Stimulated activated effector memory CD8-positive, alpha-beta T cell treated with anti-CD3 and anti-CD28 coated beads, Interleukin-12 subunit alpha, Interleukin-12 subunit beta, amount 100 ng/mL, for 72 hours (primary cell): ENCODE results near the gene MARS1.
"Not testable (repeated sequence)": the region's sequence is repeated elsewhere in the genome, so short reads cannot be mapped to it uniquely, and the experiment has no call there.

Source experiments
- ATAC-seq: fragments of 150-1000 bp; cut with Tn5 transposase; 2 replicates; pipeline ENCODE4 v1.10.0; 2021
- DNase-seq, 2 donors: peaks; one replicate each; pipeline ENCODE4 v3.0.0; 2021 to 2022; ENCODE audit warnings: low spot score in 2 of 2
- H3K27ac Mint-ChIP-seq: one replicate; pipeline ENCODE4 v1.8.0; 2022; ENCODE audit warnings: mild to moderate bottlenecking, mixed read lengths
- H3K36me3 Mint-ChIP-seq: one replicate; pipeline ENCODE4 v1.8.0; 2022; ENCODE audit warnings: mild to moderate bottlenecking, mixed read lengths
- H3K4me1 Mint-ChIP-seq: one replicate; pipeline ENCODE4 v1.8.0; 2022; ENCODE audit warnings: mixed read lengths
- H3K4me3 Mint-ChIP-seq: one replicate; pipeline ENCODE4 v1.8.0; 2022; ENCODE audit warnings: mild to moderate bottlenecking, mixed read lengths
- H3K9me3 Mint-ChIP-seq: one replicate; pipeline ENCODE4 v1.8.0; 2022; ENCODE audit warnings: mixed read lengths

MARS1 gene

DNA sequence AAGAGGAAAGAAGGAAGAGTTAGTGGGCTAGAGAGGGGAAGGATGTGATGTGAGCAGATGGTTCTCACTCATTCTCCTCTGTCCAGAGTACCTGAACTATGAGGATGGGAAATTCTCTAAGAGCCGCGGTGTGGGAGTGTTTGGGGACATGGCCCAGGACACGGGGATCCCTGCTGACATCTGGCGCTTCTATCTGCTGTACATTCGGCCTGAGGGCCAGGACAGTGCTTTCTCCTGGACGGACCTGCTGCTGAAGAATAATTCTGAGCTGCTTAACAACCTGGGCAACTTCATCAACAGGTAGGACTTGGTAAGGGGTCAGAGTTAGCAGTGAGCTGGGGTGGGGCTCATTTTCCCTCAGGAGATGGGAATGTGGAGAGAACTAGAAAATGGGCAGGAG lies 24.8 kb downstream of the MARS1 start:
- Mint-ChIP-seq H3K4me1 (peaks cover 21% of the 10 kb centered on the region), H3K36me3 (peaks cover 100% of the 10 kb centered on the region), H3K4me3 (no peak overlapping the region), H3K9me3 (no peaks in the 10 kb centered on the region), H3K27ac (peak overlapping the region; percentile 78)
- DNase-seq (no peak), ATAC-seq (no peak)

DNA sequence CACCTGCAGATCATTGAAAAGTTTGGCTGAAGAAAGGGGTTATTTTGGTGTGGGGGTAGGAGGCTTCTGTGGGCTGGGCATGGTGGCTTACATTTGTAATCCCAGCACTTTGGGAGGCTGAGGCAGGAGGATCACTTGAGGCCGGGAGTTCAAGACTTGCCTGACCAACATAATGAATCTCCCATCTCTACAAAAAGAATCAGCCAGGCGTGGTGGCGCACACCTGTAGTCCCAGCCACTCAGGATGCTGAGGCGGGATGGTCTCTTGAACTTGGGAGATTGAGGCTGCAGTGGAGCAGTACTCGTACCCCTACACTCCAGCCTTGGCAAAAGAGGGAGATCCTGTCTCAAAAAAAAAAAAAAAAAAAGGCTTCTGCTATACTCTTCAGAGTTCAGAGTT lies 25.4 kb downstream of the MARS1 start:
- Mint-ChIP-seq H3K4me1 (peaks cover 27% of the 10 kb centered on the region), H3K36me3 (peaks cover 100% of the 10 kb centered on the region), H3K27ac (peak overlapping the region; percentile 78), H3K4me3 (no peak overlapping the region), H3K9me3 (no peaks in the 10 kb centered on the region)
- DNase-seq (no peak), ATAC-seq (no peak)

DNA sequence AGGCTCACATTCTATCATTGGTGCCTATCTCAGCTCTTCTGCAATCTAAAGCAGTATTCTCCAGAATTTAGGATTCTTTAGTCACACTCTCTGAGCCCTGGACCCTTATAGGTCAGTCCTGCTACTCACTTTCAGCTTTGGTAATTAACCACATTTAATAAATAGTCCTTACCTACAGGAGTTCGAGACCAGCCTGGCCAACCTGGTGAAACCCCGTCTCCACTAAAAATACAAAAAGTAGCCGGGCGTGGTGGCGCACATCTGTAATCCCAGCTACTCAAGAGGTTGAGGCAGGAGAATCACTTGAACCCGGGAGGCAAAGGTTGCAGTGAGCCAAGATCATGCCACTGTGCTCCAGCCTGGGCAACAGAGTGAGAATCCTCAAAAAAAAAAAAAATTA lies 25.8 kb downstream of the MARS1 start:
- ATAC-seq, H3K4me3 Mint-ChIP-seq, DNase-seq, H3K9me3 Mint-ChIP-seq: not testable (repeated sequence)
- peak overlapping the region; percentile 78 for H3K27ac Mint-ChIP-seq
- peaks cover 31% of the 10 kb centered on the region for H3K4me1 Mint-ChIP-seq
- peaks cover 100% of the 10 kb centered on the region for H3K36me3 Mint-ChIP-seq

DNA sequence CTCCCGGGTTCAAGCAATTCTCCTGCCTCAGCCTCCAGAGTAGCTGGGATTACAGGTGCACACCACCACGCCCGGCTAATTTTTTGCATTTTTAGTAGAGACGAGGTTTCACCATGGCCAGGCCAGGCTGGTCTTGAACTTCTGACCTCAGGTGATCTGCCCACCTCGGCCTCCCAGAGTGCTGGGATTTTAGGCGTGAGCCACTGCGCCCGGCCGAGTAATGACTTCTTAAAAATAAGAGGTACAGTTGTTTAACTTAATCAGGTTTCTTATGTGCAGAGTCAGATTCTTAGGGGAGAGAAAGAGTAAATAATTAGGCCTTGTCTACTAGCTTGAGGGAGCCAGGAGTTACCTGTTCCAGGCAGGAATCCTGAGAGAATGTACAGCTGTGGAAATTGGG lies 26.4 kb downstream of the MARS1 start:
- H3K9me3 Mint-ChIP-seq, ATAC-seq, H3K27ac Mint-ChIP-seq, H3K4me3 Mint-ChIP-seq, DNase-seq: not testable (repeated sequence)
- Mint-ChIP-seq H3K4me1 (peaks cover 37% of the 10 kb centered on the region), H3K36me3 (peaks cover 100% of the 10 kb centered on the region)

DNA sequence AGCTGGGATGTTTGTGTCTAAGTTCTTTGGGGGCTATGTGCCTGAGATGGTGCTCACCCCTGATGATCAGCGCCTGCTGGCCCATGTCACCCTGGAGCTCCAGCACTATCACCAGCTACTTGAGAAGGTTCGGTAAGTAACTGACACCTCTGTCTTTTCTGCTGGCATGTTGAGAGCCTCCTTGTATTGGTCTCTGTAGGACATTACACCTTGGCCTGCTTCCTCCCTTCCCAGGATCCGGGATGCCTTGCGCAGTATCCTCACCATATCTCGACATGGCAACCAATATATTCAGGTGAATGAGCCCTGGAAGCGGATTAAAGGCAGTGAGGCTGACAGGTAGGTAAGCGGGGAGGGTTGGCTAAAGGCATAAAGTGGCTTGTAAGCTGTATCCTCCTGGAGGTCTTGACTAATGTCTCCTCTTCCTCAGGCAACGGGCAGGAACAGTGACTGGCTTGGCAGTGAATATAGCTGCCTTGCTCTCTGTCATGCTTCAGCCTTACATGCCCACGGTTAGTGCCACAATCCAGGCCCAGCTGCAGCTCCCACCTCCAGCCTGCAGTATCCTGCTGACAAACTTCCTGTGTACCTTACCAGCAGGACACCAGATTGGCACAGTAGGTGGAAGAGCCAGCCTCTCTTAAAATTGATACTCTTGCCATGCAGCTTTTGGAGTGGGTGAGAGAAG lies 27.0 kb downstream of the MARS1 start:
- Mint-ChIP-seq H3K4me3 (no peak overlapping the region), H3K36me3 (peaks cover 100% of the 10 kb centered on the region), H3K4me1 (peaks cover 40% of the 10 kb centered on the region), H3K27ac (no peak overlapping the region), H3K9me3 (no peaks in the 10 kb centered on the region)
- DNase-seq (no peak), ATAC-seq (no peak)

DNA sequence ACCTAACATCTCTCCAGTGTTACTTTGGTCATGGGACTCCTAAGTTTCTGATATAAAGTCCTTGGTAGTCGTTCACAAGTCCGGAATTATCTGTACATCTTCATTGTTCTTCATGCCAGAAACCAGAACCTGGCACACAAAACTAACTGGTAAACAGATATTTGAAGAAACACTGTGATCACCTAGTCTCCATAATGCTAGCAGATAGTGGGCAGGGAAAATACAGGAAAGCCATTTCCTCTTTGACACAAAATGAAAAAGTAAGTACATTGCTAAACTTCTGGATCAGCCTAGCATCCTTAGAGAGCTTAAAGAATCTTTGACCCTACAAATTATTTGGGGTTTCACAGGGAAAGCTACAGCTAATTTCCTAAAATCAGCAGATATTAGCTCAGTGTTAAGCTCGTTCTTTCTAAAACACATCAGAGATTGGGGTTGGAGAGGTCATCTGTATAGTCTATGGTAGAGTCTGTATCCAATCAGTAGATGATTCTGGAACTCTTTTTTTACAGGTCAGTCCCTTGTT lies 27.6 kb downstream of the MARS1 start:
- peaks cover 44% of the 10 kb centered on the region for H3K4me1 Mint-ChIP-seq
- peaks cover 100% of the 10 kb centered on the region for H3K36me3 Mint-ChIP-seq
- no peak for DNase-seq
- H3K9me3 Mint-ChIP-seq = no peaks in the 10 kb centered on the region
- no peak for ATAC-seq
- no peak overlapping the region for H3K4me3 Mint-ChIP-seq
- no peak overlapping the region for H3K27ac Mint-ChIP-seq

DNA sequence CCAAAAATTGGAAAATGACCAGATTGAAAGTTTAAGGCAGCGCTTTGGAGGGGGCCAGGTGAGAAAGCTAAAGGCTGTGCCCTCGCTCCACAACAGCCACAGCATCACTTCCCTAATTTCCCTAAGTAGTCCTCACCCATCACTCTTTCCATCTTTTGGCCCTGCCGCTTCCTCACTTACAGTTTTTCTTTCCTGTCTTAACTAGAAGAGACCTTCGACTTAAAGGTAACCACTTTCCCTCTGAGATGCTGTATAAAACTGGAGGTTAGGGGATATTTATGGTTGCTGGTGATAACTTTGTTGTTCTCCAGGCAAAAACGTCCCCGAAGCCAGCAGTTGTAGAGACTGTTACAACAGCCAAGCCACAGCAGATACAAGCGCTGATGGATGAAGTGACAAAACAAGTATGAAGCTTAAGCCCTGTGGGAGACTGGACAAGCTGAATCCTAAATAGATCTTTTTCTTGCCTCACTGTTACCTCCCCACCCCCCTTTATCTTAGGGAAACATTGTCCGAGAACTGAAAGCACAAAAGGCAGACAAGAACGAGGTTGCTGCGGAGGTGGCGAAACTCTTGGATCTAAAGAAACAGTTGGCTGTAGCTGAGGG lies 28.2 kb downstream of the MARS1 start:
- peaks cover 50% of the 10 kb centered on the region for H3K4me1 Mint-ChIP-seq
- H3K27ac Mint-ChIP-seq = no peak overlapping the region
- no peak overlapping the region for H3K4me3 Mint-ChIP-seq
- peaks cover 100% of the 10 kb centered on the region for H3K36me3 Mint-ChIP-seq
- no peaks in the 10 kb centered on the region for H3K9me3 Mint-ChIP-seq
- DNase-seq (no peak), ATAC-seq (no peak)

DNA sequence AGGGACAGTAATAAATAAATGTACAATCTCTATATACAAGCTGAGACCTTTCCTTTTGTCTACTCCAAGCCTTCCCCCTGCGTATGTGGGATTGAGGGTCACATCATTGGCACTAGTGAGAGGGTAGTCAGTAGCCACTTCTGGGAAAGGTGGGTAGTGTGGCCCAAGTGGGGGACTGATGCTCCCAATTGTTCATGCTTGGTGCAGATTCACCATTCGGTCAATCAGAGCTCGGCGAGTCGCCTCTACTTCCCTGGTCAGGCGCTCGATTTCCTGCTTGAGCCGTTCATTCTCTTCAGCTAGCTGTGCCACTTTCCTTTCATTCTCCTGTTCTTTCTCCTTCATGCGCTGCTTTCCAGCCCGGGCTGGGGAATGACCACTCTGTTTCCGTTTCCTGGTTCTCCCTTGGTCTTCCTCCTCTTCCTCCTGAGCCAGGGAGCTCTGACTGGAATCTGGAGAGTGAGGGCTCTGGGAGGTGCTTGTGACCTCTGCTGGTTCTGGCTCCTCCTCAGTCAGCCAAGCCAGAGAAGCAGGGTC lies 28.8 kb downstream of the MARS1 start:
- peaks cover 55% of the 10 kb centered on the region for H3K4me1 Mint-ChIP-seq
- DNase-seq (no peak), ATAC-seq (no peak)
- no peak overlapping the region for H3K4me3 Mint-ChIP-seq
- H3K36me3 Mint-ChIP-seq = peaks cover 100% of the 10 kb centered on the region
- H3K27ac Mint-ChIP-seq = peak overlapping the region; percentile 78
- no peaks in the 10 kb centered on the region for H3K9me3 Mint-ChIP-seq

DNA sequence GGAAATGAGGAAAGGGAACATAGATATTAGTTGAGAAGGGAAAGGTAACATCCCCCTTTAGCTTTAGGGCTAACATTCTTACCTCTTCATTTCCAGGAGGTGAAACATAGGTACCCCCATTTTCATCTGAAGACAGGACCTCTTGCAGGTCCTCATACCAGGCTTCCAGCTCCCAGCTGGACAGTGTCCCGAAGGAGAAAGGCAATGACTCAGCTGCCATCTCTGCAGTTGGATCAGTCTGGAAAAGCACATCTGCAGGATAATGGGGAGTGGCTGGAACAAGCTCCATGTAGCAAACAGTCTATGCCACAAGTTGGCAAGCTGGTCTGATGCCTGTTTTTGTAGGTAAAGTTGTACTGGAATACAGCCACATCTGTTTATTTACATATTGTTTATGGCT lies 29.3 kb downstream of the MARS1 start:
- H3K4me1 Mint-ChIP-seq = peaks cover 55% of the 10 kb centered on the region
- peak overlapping the region; percentile 78 for H3K27ac Mint-ChIP-seq

DNA sequence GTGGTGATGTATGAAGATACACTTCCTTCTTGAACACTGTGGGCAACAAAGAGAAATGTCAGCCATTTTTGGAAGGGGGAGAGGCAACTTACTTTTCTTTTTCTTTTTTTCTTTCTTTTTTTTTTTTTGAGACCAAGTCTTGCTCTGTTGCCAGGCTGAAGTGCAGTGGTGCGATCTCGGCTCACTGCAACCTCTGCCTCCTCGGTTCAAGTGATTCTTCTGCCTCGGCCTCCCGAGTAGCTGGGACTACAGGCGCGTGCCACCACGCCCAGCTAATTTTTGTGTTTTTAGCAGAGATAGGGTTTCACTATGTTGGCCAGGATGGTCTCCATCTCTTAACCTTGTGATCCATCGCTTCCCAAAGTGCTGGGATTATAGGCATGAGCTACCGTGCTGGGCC lies 29.9 kb downstream of the MARS1 start:
- peaks cover 54% of the 10 kb centered on the region for H3K4me1 Mint-ChIP-seq
- not testable (repeated sequence) for H3K4me3 Mint-ChIP-seq, DNase-seq, ATAC-seq, H3K9me3 Mint-ChIP-seq
- peaks cover 98% of the 10 kb centered on the region for H3K36me3 Mint-ChIP-seq
- peak overlapping the region; percentile 78 for H3K27ac Mint-ChIP-seq

More for the DNA sequence above, 29.3 kb downstream of the MARS1 start:
- ATAC-seq (no peak), DNase-seq (no peak)
- Mint-ChIP-seq H3K9me3 (no peaks in the 10 kb centered on the region), H3K36me3 (peaks cover 100% of the 10 kb centered on the region), H3K4me3 (no peak overlapping the region)

DNA sequence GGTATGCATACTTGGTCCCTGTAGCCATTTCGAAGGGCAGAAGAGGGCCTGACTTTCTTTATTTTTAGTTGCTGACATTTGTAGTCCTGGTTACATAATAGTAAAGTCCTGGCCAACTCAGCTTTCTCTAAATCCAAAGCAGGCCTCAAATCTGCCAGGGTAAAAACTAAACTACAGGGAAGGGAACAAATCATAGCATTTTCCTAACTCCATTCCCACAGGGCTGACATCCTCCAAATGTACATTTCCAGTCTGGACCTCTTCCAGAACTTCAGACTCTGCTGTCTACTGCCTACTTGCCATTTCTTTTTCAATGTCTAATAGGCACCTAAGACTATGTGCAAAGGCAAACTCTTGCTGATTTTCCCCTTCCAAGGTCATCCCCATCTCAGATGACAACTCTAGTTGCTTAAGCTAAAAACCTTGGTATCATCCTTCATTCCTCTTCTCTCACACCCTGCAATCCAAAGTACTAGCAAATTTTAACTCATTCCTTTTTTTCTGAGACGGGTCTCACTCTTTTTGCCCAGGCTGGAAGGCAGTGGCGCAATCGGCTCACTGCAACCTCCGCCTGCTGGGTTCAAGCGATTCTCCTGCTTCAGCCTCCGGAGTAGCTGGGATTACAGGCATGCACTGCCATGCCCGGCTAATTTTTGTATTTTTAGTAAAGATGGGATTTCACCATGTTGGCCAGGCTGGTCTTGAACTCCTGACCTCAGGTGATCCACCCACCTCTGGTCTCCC lies 30.5 kb downstream of the MARS1 start:
- Mint-ChIP-seq H3K27ac (peak overlapping the region; percentile 99), H3K4me3 (peak overlapping the region; percentile 93), H3K9me3 (no peaks in the 10 kb centered on the region), H3K36me3 (peaks cover 97% of the 10 kb centered on the region), H3K4me1 (peaks cover 57% of the 10 kb centered on the region)
- ATAC-seq (no peak), DNase-seq (no peak)

DNA sequence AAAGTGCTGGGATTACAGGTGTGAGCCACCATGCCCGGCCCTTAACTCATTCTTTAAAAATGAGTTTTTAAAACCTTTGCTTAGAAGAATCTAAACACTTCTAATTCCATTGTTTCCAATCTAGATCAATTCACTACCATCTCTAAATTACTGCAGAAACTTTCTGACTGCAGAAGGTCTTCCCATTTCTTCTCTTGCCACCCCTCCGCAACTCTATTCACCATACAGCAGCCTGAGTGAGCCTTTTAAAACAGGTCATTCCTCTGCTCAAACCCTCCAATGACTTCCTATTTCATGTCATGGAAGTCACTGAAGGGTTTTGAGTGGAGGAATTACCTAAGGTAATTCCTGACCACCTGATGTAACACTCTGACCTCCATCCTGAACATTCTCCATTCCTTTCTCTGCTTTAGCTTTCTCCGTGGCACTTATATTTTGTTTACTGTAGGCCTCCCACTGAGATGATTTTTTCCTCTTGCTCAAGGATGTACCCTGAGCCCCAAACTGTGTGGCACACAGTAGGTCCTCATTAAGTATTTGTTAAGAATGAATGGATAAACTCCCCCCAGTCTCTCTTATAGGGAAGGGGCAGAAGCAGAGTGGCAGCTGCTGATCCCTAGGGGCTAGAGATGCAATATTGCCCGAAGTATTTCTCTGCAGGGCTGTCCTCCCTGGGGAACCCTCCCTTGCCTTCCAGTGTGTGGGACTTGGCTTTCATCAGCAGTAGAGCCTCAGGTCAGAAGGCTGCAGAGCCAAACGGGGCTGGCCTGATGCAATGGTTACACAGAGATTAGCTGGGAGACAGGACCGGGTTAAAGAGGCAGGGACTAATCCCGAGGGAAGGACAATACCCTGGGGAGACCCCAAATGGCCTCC lies 31.3 kb downstream of the MARS1 start:
- no peaks in the 10 kb centered on the region for H3K9me3 Mint-ChIP-seq
- H3K4me1 Mint-ChIP-seq = peaks cover 65% of the 10 kb centered on the region
- H3K27ac Mint-ChIP-seq = peak overlapping the region; percentile 99
- peaks cover 97% of the 10 kb centered on the region for H3K36me3 Mint-ChIP-seq
- peak overlapping the region; percentile 93 for H3K4me3 Mint-ChIP-seq
- DNase-seq (no peak), ATAC-seq (no peak)

DNA sequence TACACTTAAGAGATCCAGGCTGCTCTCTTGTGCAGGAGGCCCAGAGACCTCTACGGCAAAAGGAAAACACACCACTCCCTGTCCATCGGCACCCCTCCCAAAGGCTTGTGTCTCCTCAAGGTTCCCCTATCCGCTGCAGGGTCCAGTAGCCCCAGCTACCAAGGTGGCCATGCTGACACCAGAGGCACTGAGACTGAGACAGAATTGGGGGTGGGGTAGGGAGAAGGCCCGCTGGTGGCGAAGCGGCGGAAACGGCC lies 31.9 kb downstream of the MARS1 start:
- DNase-seq (no peak), ATAC-seq (peak; percentile 0)
- Mint-ChIP-seq H3K4me3 (peak overlapping the region; percentile 93), H3K27ac (peak overlapping the region; percentile 99), H3K4me1 (peaks cover 71% of the 10 kb centered on the region), H3K9me3 (no peaks in the 10 kb centered on the region), H3K36me3 (peaks cover 97% of the 10 kb centered on the region)

DNA sequence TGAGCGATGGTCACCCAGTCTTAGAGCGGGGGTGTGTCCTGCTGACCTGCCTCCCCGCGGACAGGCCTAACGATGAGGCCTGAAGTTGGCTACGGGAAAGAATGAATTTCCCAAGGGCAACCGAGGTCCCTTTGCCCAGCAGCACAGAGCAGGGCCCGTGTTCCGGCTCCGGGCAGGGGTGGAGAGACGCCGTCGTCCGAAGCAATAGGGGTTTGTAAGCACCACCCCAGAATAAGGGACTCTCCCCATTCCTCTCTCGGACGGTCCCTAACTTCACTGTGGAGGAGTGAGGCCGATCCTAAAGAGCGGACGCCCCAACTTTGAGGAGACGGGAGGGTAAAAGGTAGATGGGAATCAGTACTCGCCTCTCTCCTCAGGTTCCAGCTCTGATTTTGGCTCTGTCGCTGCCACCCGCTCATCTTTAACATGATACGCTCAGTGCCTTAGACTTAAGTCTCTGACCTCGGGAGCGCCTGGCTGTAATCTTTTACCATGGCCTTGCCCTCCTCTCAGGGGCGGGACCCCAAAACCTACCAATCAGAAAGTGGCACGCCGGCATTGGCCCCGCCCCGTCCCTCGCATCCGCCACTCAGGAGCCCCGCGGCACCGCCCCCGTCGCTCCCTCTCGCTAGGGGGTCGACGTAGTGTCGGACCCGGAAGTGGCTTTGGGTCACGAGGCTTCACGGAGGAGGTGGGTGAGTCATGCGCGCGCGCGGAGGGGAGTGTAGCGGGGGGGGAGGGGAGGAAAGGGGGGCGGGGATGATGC lies 32.4 kb downstream of the MARS1 start, which contains the start of gene DDIT3:
Gene DDIT3 (minus strand): TSS at position 462 of the 766 bp plus-strand sequence. CDS start 3,108 bp downstream, outside the sequence.
- ATAC-seq = peak; percentile 82
- peaks cover 76% of the 10 kb centered on the region for H3K4me1 Mint-ChIP-seq
- H3K36me3 Mint-ChIP-seq = peaks cover 97% of the 10 kb centered on the region

More for the DNA sequence above, 32.4 kb downstream of the MARS1 start, which contains the start of gene DDIT3:
- peak within 1 kb of the TSS; percentile 99 for H3K27ac Mint-ChIP-seq
- H3K9me3 Mint-ChIP-seq = no peaks in the 10 kb centered on the region
- DNase-seq = peak; percentile 97 to 100
- peak within 1 kb of the TSS; percentile 93 for H3K4me3 Mint-ChIP-seq
